Measurements from ENCODE around the gene LINGO1.

LINGO1 gene

DNA sequence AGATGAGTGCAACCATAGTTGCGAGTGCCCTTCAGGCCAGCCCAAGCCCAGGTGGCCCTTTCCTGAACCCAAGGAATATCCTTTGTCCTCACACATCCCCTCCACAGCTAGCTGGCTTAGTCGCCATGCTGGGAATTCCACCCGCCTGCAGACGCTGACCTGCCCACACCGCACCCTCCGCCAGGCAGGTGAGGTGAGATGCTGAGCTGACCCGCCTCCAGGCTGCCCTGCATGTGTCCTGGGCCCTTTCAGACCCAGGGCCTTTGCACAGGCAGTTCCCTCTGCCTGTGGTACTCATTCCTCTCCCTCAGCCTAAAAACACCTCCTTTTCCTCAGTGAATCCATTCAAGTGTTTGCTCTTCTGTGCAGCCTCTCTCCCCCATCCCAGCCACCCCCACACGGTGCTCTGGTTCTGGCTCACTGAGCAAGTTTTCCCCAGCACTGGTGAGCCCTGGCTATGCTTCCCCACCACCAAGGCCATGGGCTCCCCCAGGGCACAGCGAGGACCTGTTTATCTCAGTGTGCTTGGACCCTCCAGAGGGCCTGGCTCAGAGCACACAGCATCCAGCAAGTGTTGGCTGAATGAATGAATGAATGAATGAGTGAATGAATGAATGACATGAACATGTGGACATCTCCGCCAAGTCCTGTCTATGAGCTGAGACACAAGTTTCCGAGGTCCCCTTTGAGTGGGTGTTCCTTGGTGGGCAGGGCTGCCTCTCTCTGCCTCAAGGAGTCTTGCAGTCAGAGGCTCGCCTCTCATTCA is 33.0 kb upstream of the LINGO1 start:
- TF ChIP-seq, protein P1, sequence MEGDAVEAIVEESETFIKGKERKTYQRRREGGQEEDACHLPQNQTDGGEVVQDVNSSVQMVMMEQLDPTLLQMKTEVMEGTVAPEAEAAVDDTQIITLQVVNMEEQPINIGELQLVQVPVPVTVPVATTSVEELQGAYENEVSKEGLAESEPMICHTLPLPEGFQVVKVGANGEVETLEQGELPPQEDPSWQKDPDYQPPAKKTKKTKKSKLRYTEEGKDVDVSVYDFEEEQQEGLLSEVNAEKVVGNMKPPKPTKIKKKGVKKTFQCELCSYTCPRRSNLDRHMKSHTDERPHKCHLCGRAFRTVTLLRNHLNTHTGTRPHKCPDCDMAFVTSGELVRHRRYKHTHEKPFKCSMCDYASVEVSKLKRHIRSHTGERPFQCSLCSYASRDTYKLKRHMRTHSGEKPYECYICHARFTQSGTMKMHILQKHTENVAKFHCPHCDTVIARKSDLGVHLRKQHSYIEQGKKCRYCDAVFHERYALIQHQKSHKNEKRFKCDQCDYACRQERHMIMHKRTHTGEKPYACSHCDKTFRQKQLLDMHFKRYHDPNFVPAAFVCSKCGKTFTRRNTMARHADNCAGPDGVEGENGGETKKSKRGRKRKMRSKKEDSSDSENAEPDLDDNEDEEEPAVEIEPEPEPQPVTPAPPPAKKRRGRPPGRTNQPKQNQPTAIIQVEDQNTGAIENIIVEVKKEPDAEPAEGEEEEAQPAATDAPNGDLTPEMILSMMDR (IDR thresholded peaks at IDR 0.05; ENCODE audit: borderline replicate concordance, control extremely low read depth, extremely low read depth, insufficient read depth, missing control alignments), result no peak
- in situ Hi-C loops (cut with MboI; ENCODE audit: low sequenced_read_pairs, unreplicated experiment), result no loop called here
- no peak for DNase-seq (ENCODE audit: low spot score)

DNA sequence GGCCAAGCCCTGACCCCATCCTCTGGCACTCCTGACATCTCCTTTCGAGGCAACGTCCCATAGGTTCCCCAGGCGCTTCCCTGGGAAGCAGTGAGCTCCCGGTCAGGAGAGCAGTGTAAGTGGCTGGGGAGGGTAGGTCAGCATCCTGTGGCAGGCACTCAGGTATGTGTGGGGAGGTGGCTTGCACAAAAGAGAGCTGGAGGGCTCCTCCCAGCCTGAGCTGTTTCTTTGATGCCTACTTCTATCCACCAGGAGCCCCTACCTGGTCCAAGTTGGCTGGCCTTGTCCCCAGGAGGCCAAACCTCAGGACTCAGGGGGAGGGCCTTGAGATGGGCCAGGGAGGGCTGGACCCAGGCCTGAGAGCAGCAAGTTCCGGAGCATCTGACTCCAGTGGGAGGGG is 31.7 kb upstream of the LINGO1 start:
- no peak for DNase-seq (ENCODE audit: low spot score)
- in situ Hi-C loops (cut with MboI; ENCODE audit: low sequenced_read_pairs, unreplicated experiment), result no loop called here
- TF ChIP-seq, protein P1 (IDR thresholded peaks at IDR 0.05; ENCODE audit: borderline replicate concordance, control extremely low read depth, extremely low read depth, insufficient read depth, missing control alignments), result no peak

DNA sequence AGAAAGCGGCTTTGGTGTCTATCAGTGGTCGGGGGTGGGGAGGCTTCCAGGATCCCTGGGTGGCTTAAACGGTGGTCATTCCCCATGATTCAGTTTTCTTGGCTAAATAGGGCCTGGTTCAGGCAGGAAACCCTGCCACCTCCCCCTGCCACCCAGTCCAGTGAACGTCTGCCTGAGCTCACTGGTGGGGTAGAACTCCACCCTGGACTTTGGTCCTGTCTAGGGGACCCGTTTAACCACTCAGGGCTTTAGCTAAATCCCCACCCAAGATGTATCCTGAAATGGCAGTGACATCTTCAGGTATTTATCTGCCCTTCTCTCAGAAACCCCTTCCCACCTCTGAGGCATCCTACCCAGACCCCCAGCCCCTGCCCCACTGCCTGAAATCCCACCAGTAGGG is 30.5 kb upstream of the LINGO1 start:
- DNase-seq (ENCODE audit: low spot score), result no peak
- TF ChIP-seq, protein P1 (IDR thresholded peaks at IDR 0.05; ENCODE audit: borderline replicate concordance, control extremely low read depth, extremely low read depth, insufficient read depth, missing control alignments), result no peak
- in situ Hi-C loops (cut with MboI; ENCODE audit: low sequenced_read_pairs, unreplicated experiment), result no loop called here

DNA sequence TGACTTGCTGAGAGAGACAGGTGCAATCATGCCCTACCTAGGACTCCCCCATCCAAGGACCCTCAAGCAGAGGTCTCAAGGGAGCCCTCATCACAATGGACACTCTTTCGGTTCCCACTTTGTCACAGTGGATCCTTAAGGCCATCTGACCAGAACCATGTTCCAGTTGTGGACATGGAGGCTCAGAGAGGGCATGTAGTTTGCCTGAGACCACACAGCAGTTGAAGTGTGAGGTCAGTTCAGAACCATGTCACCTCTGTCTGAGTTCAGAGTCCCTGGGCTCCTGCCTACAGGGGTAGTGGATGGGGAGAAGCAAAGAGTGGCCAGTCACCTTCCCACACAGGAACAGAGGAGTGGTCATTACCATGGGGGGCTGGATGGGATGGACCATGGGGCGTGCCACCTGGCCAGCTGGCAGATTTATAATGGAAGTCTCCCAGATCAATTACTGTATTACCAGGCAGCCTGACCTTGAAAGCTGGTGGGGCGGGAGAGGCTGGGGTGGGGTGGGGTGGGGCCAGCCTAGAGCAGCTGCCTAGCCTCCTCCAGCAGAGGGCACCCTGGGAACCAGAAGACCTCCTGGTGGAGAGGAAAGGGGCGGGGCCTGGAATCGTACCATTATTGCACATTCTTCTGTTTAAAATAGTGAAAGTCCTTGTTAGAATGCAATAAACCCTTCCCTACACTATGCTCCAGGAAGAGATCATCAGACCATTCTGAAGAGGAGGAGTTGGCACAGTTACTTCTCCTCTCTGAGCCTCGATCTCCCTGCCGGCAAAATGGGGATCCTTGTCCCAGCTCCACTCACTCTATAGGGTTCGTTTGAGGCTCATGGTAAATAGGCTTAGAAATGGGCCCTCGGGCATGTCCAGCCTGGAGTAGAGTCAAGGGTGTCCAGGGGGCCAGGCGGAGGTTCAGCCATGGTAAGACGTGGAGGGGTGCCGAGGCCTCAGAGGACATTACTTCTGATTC is 26.9 kb upstream of the LINGO1 start:
- in situ Hi-C loops (cut with MboI; ENCODE audit: low sequenced_read_pairs, unreplicated experiment), result no loop called here
- TF ChIP-seq, protein P1 (IDR thresholded peaks at IDR 0.05; ENCODE audit: borderline replicate concordance, control extremely low read depth, extremely low read depth, insufficient read depth, missing control alignments), result no peak
- DNase-seq (ENCODE audit: low spot score), result peak; percentile 83

DNA sequence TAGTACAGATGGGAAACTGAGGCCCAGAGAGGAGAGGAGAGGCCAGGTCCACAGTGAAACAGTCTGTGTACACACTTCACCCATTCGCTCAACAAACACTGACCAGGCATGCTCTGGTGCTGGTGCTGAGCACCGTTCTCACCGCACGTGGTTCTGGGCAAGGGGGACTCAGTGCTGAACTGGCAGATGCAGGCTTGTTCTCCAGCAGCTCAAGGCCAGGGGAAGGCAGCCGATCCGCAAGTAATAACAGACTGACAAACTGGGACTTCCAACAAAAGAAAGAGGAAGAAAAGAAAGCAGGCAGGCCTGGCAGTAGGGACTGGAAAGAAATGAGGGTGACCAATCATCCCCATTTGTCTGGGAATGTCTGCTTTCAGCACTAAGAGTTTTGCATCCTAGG is 25.6 kb upstream of the LINGO1 start:
- TF ChIP-seq, protein P1 (IDR thresholded peaks at IDR 0.05; ENCODE audit: borderline replicate concordance, control extremely low read depth, extremely low read depth, insufficient read depth, missing control alignments), result no peak
- no peak for DNase-seq (ENCODE audit: low spot score)
- in situ Hi-C loops (cut with MboI; ENCODE audit: low sequenced_read_pairs, unreplicated experiment), result no loop called here

DNA sequence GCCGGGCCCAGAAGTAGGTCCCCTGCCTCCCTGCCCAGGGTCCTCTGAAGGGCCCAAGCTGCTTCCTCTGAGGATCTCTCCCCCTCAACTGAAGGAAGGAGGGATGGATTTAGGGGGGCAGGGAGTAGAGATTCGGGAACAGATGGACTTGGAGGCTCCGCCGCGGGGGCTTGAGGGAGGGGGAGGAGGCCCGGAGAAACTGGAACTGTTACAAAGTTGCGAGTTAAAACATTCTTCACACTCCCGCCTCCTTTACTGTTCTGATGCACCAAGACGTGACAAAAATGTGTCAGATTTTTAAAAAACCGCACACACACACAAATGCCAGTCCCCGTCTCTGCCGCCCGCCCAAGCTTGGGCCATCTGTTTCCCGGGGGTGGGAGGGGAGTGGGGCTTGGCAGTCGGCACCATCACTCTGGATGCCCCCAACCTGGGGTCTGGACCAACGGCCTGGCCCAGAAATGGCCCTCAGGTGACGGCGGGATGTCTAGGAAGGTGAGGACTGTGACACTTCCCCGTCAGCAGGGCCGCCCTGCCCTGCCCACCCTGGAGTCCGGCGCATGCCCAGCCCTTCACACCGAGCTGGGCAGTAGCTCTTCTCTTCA is 25.0 kb upstream of the LINGO1 start:
- in situ Hi-C loops (cut with MboI; ENCODE audit: low sequenced_read_pairs, unreplicated experiment), result no loop called here
- TF ChIP-seq, protein P1 (IDR thresholded peaks at IDR 0.05; ENCODE audit: borderline replicate concordance, control extremely low read depth, extremely low read depth, insufficient read depth, missing control alignments), result no peak
- no peak for DNase-seq (ENCODE audit: low spot score)
